ENCODE results near the gene ARFGEF2.
A peak's percentile ranks its signal among the peaks of the same experiment; 100 is the strongest.

ARFGEF2 gene

GRCh38 chr20:49037962-49038387, 116.5 kb downstream of the ARFGEF2 start:
- H3K9me3 ChIP-seq (ENCODE audit: control insufficient read depth, low read length), result no peaks in the 10 kb centered on the region
- H3K4me3 ChIP-seq (ENCODE audit: extremely low read depth, insufficient read depth, low read length, poor library complexity, severe bottlenecking), result no peak overlapping the region
- WGBS, 2 experiments (ENCODE audit: insufficient coverage in 2 of 2), result 80 to 91% methylated on average over 3 of the region's 3 CpGs
- no peaks in the 10 kb centered on the region for H3K4me1 ChIP-seq (ENCODE audit: control insufficient read depth, insufficient read depth, low read length, poor library complexity, severe bottlenecking)
- H3K27ac ChIP-seq (ENCODE audit: low read depth, low read length, severe bottlenecking), result no peak overlapping the region
- peaks cover 28% of the 10 kb centered on the region for H3K36me3 ChIP-seq (ENCODE audit: control insufficient read depth, insufficient read depth, low read length)

GRCh38 chr20:49039854-49040253, 118.3 kb downstream of the ARFGEF2 start:
- 93 to 100% methylated on average over 2 to 3 of the region's 5 CpGs for WGBS, 2 experiments (ENCODE audit: insufficient coverage in 2 of 2)
- no peak overlapping the region for H3K27ac ChIP-seq (ENCODE audit: low read depth, low read length, severe bottlenecking)
- H3K36me3 ChIP-seq (ENCODE audit: control insufficient read depth, insufficient read depth, low read length), result peaks cover 9% of the 10 kb centered on the region
- H3K4me1 ChIP-seq (ENCODE audit: control insufficient read depth, insufficient read depth, low read length, poor library complexity, severe bottlenecking), result no peaks in the 10 kb centered on the region
- no peak overlapping the region for H3K4me3 ChIP-seq (ENCODE audit: extremely low read depth, insufficient read depth, low read length, poor library complexity, severe bottlenecking)
- no peaks in the 10 kb centered on the region for H3K9me3 ChIP-seq (ENCODE audit: control insufficient read depth, low read length)

GRCh38 chr20:49043000-49043399, 121.5 kb downstream of the ARFGEF2 start:
- Histone ChIP-seq H3K36me3 (ENCODE audit: control insufficient read depth, insufficient read depth, low read length) (peaks cover 5% of the 10 kb centered on the region), H3K4me3 (ENCODE audit: extremely low read depth, insufficient read depth, low read length, poor library complexity, severe bottlenecking) (no peak overlapping the region), H3K9me3 (ENCODE audit: control insufficient read depth, low read length) (no peaks in the 10 kb centered on the region), H3K4me1 (ENCODE audit: control insufficient read depth, insufficient read depth, low read length, poor library complexity, severe bottlenecking) (peaks cover 6% of the 10 kb centered on the region), H3K27ac (ENCODE audit: low read depth, low read length, severe bottlenecking) (no peak overlapping the region)
- WGBS, 2 experiments (ENCODE audit: insufficient coverage in 2 of 2), result 97 to 100% methylated on average over 4 to 5 of the region's 5 CpGs

GRCh38 chr20:49045440-49046086, 124.1 kb downstream of the ARFGEF2 start:
- H3K9me3 ChIP-seq (ENCODE audit: control insufficient read depth, low read length), result no peaks in the 10 kb centered on the region
- WGBS, 2 experiments (ENCODE audit: insufficient coverage in 2 of 2), result 31 to 44% methylated on average over 11 to 12 of the region's 12 CpGs
- H3K4me3 ChIP-seq (ENCODE audit: extremely low read depth, insufficient read depth, low read length, poor library complexity, severe bottlenecking), result peak overlapping the region; percentile 89
- peaks cover 29% of the 10 kb centered on the region for H3K36me3 ChIP-seq (ENCODE audit: control insufficient read depth, insufficient read depth, low read length)
- peaks cover 10% of the 10 kb centered on the region for H3K4me1 ChIP-seq (ENCODE audit: control insufficient read depth, insufficient read depth, low read length, poor library complexity, severe bottlenecking)
- H3K27ac ChIP-seq (ENCODE audit: low read depth, low read length, severe bottlenecking), result peak overlapping the region; percentile 94

GRCh38 chr20:49046087-49046900, 124.8 kb downstream of the ARFGEF2 start, which contains the start of gene CSE1L:
Gene CSE1L, plus strand, starts transcription at chr20:49046312. Its CDS starts 12,152 bp downstream, at chr20:49058464.
- Histone ChIP-seq H3K4me1 (ENCODE audit: control insufficient read depth, insufficient read depth, low read length, poor library complexity, severe bottlenecking) (peaks cover 10% of the 10 kb centered on the region), H3K9me3 (ENCODE audit: control insufficient read depth, low read length) (no peaks in the 10 kb centered on the region), H3K4me3 (ENCODE audit: extremely low read depth, insufficient read depth, low read length, poor library complexity, severe bottlenecking) (peak within 1 kb of the TSS; percentile 89), H3K36me3 (ENCODE audit: control insufficient read depth, insufficient read depth, low read length) (peaks cover 37% of the 10 kb centered on the region), H3K27ac (ENCODE audit: low read depth, low read length, severe bottlenecking) (peak within 1 kb of the TSS; percentile 94)
- 1% methylated on average over 74 to 77 of the region's 80 CpGs for WGBS, 2 experiments (ENCODE audit: insufficient coverage in 2 of 2)

GRCh38 chr20:49052334-49052733, 130.8 kb downstream of the ARFGEF2 start:
- H3K4me3 ChIP-seq (ENCODE audit: extremely low read depth, insufficient read depth, low read length, poor library complexity, severe bottlenecking), result no peak overlapping the region
- WGBS, 2 experiments (ENCODE audit: insufficient coverage in 2 of 2), result 88 to 100% methylated on average over 1 of the region's 1 CpG
- H3K36me3 ChIP-seq (ENCODE audit: control insufficient read depth, insufficient read depth, low read length), result peaks cover 68% of the 10 kb centered on the region
- H3K9me3 ChIP-seq (ENCODE audit: control insufficient read depth, low read length), result no peaks in the 10 kb centered on the region
- peaks cover 10% of the 10 kb centered on the region for H3K4me1 ChIP-seq (ENCODE audit: control insufficient read depth, insufficient read depth, low read length, poor library complexity, severe bottlenecking)
- no peak overlapping the region for H3K27ac ChIP-seq (ENCODE audit: low read depth, low read length, severe bottlenecking)

GRCh38 chr20:49054056-49054643, 132.6 kb downstream of the ARFGEF2 start:
- H3K4me3 ChIP-seq (ENCODE audit: extremely low read depth, insufficient read depth, low read length, poor library complexity, severe bottlenecking), result no peak overlapping the region
- H3K36me3 ChIP-seq (ENCODE audit: control insufficient read depth, insufficient read depth, low read length), result peaks cover 70% of the 10 kb centered on the region
- WGBS, 2 experiments (ENCODE audit: insufficient coverage in 2 of 2), result no CpG with 5 or more reads among the region's 4 CpGs
- H3K27ac ChIP-seq (ENCODE audit: low read depth, low read length, severe bottlenecking), result no peak overlapping the region
- peaks cover 3% of the 10 kb centered on the region for H3K4me1 ChIP-seq (ENCODE audit: control insufficient read depth, insufficient read depth, low read length, poor library complexity, severe bottlenecking)
- no peaks in the 10 kb centered on the region for H3K9me3 ChIP-seq (ENCODE audit: control insufficient read depth, low read length)

- 94 to 100% methylated on average over 2 of the region's 3 CpGs for WGBS, 2 experiments (ENCODE audit: insufficient coverage in 2 of 2)
- H3K36me3 ChIP-seq (ENCODE audit: control insufficient read depth, insufficient read depth, low read length), result peaks cover 89% of the 10 kb centered on the region
Measured at GRCh38 chr20:49063279-49063678, 141.8 kb downstream of the ARFGEF2 start.

GRCh38 chr20:49074521-49074920, 153.0 kb downstream of the ARFGEF2 start:
- no peaks in the 10 kb centered on the region for H3K4me1 ChIP-seq (ENCODE audit: control insufficient read depth, insufficient read depth, low read length, poor library complexity, severe bottlenecking)
- H3K27ac ChIP-seq (ENCODE audit: low read depth, low read length, severe bottlenecking), result no peak overlapping the region
- no peak overlapping the region for H3K4me3 ChIP-seq (ENCODE audit: extremely low read depth, insufficient read depth, low read length, poor library complexity, severe bottlenecking)
- no peaks in the 10 kb centered on the region for H3K9me3 ChIP-seq (ENCODE audit: control insufficient read depth, low read length)
- WGBS, 2 experiments (ENCODE audit: insufficient coverage in 2 of 2), result 86% methylated on average over 1 of the region's 2 CpGs; no CpG with 5 or more reads in 1 of the 2 experiments
- H3K36me3 ChIP-seq (ENCODE audit: control insufficient read depth, insufficient read depth, low read length), result peaks cover 87% of the 10 kb centered on the region

More at GRCh38 chr20:49063279-49063678, 141.8 kb downstream of the ARFGEF2 start:
- no peak overlapping the region for H3K4me3 ChIP-seq (ENCODE audit: extremely low read depth, insufficient read depth, low read length, poor library complexity, severe bottlenecking)
- no peak overlapping the region for H3K27ac ChIP-seq (ENCODE audit: low read depth, low read length, severe bottlenecking)
- no peaks in the 10 kb centered on the region for H3K9me3 ChIP-seq (ENCODE audit: control insufficient read depth, low read length)
- H3K4me1 ChIP-seq (ENCODE audit: control insufficient read depth, insufficient read depth, low read length, poor library complexity, severe bottlenecking), result no peaks in the 10 kb centered on the region

- Histone ChIP-seq H3K4me3 (ENCODE audit: extremely low read depth, insufficient read depth, low read length, poor library complexity, severe bottlenecking) (no peak overlapping the region), H3K9me3 (ENCODE audit: control insufficient read depth, low read length) (no peaks in the 10 kb centered on the region), H3K36me3 (ENCODE audit: control insufficient read depth, insufficient read depth, low read length) (peaks cover 90% of the 10 kb centered on the region), H3K27ac (ENCODE audit: low read depth, low read length, severe bottlenecking) (no peak overlapping the region), H3K4me1 (ENCODE audit: control insufficient read depth, insufficient read depth, low read length, poor library complexity, severe bottlenecking) (no peaks in the 10 kb centered on the region)
- WGBS, 2 experiments (ENCODE audit: insufficient coverage in 2 of 2), result no CpG with 5 or more reads among the region's 3 CpGs
Measured at GRCh38 chr20:49078310-49078709, 156.8 kb downstream of the ARFGEF2 start.
